ENCODE data around the gene PPARGC1A. TPM values are rescaled to one million over a fixed set of nuclear protein-coding genes. Genes with fewer than 3 reads are reported as not detected.

PPARGC1A gene
- total and polyA plus RNA-seq, 2 of the 13 experiments (the other 11 are each of a cell fraction or from before 2014, with no cell fraction given) = 20.7 to 37.3 TPM

- H3K4me3 ChIP-seq (replicated peaks in 1 of 3; ENCODE audit: insufficient read depth in 1 of 3, low read depth in 2 of 3, low read length in 3 of 3) = no peak overlapping the region
- ChIA-PET POLR2A (interaction anchor here (1.3 to 1.9 kb wide), 2 partner anchors 10 to 18 kb away, joined by 4 to 7 read pairs; partner anchors contain the start of gene PPARGC1A), CTCF (ENCODE audit: low intra/inter-chr PET ratio, low total read pairs) (no interaction called here)
- no peaks in the 10 kb centered on the region for H3K9me3 ChIP-seq (ENCODE audit: low read length)
- H3K9ac ChIP-seq (ENCODE audit: insufficient read depth, low read depth, low read length) = no peak overlapping the region
- H3K36me3 ChIP-seq (replicated peaks in 1 of 2; ENCODE audit: control insufficient read depth in 1 of 2, insufficient read depth in 2 of 2, low read length in 2 of 2) = peaks cover 4 to 35% of the 10 kb centered on the region in 2 experiments
- H2AFZ ChIP-seq (ENCODE audit: low read length) = no peak overlapping the region
- peaks cover 94% of the 10 kb centered on the region for H3K4me1 ChIP-seq (ENCODE audit: insufficient read depth, low read length)
- no peaks in the 10 kb centered on the region for H4K20me1 ChIP-seq (ENCODE audit: insufficient read depth, low read length)
- H3K27me3 ChIP-seq (ENCODE audit: control insufficient read depth in 1 of 2, insufficient read depth in 2 of 2, low read length in 2 of 2) = no peaks in the 10 kb centered on the region
- H3K79me2 ChIP-seq (ENCODE audit: insufficient read depth, low read length) = peaks cover 83% of the 10 kb centered on the region
- DNase-seq (ENCODE audit: low spot score) = no peak
- no peak overlapping the region for H3K27ac ChIP-seq (ENCODE audit: extremely low read length, insufficient read depth, low read length)
- WGBS (ENCODE audit: low lambda C conversion rate) = 94% methylated on average over 2 of the region's 2 CpGs
- no peak for FAIRE-seq
- in situ Hi-C loops (cut with HindIII; ENCODE audit: extremely low pct_ligation_motif_present, low pct_unique_long_range_greater_than_20kb) = no loop called here
- no peak for ATAC-seq
- H3K4me2 ChIP-seq (ENCODE audit: low read depth, low read length) = no peak overlapping the region
- no TSS peak for BruUV-seq (replicated peaks)
- intact Hi-C loops (cut with micrococcal nuclease; ENCODE audit: unreplicated experiment) = no loop called here
- TF ChIP-seq GRHL1 (CRISPR knock-in tag; conservative IDR thresholded peaks at IDR 0.05) (no peak), LBX2 (CRISPR knock-in tag; IDR thresholded peaks at IDR 0.05; ENCODE audit: borderline replicate concordance) (no peak), ELF3 (CRISPR knock-in tag; IDR thresholded peaks at IDR 0.05) (no peak), EP300 (IDR thresholded peaks at IDR 0.05; ENCODE audit: low read depth in 2 of 2, low read length in 2 of 2) (no peak), EP300 (CRISPR knock-in tag; IDR thresholded peaks at IDR 0.05; ENCODE audit: borderline replicate concordance) (no peak), ATF3 (CRISPR knock-in tag; IDR thresholded peaks at IDR 0.05) (no peak), ZNF841 (CRISPR knock-in tag; IDR thresholded peaks at IDR 0.05; ENCODE audit: borderline replicate concordance) (no peak), ZNF780A (CRISPR knock-in tag; IDR thresholded peaks at IDR 0.05) (no peak), RFX1 (IDR thresholded peaks at IDR 0.05) (no peak)
- TF ChIP-seq, protein P1, sequence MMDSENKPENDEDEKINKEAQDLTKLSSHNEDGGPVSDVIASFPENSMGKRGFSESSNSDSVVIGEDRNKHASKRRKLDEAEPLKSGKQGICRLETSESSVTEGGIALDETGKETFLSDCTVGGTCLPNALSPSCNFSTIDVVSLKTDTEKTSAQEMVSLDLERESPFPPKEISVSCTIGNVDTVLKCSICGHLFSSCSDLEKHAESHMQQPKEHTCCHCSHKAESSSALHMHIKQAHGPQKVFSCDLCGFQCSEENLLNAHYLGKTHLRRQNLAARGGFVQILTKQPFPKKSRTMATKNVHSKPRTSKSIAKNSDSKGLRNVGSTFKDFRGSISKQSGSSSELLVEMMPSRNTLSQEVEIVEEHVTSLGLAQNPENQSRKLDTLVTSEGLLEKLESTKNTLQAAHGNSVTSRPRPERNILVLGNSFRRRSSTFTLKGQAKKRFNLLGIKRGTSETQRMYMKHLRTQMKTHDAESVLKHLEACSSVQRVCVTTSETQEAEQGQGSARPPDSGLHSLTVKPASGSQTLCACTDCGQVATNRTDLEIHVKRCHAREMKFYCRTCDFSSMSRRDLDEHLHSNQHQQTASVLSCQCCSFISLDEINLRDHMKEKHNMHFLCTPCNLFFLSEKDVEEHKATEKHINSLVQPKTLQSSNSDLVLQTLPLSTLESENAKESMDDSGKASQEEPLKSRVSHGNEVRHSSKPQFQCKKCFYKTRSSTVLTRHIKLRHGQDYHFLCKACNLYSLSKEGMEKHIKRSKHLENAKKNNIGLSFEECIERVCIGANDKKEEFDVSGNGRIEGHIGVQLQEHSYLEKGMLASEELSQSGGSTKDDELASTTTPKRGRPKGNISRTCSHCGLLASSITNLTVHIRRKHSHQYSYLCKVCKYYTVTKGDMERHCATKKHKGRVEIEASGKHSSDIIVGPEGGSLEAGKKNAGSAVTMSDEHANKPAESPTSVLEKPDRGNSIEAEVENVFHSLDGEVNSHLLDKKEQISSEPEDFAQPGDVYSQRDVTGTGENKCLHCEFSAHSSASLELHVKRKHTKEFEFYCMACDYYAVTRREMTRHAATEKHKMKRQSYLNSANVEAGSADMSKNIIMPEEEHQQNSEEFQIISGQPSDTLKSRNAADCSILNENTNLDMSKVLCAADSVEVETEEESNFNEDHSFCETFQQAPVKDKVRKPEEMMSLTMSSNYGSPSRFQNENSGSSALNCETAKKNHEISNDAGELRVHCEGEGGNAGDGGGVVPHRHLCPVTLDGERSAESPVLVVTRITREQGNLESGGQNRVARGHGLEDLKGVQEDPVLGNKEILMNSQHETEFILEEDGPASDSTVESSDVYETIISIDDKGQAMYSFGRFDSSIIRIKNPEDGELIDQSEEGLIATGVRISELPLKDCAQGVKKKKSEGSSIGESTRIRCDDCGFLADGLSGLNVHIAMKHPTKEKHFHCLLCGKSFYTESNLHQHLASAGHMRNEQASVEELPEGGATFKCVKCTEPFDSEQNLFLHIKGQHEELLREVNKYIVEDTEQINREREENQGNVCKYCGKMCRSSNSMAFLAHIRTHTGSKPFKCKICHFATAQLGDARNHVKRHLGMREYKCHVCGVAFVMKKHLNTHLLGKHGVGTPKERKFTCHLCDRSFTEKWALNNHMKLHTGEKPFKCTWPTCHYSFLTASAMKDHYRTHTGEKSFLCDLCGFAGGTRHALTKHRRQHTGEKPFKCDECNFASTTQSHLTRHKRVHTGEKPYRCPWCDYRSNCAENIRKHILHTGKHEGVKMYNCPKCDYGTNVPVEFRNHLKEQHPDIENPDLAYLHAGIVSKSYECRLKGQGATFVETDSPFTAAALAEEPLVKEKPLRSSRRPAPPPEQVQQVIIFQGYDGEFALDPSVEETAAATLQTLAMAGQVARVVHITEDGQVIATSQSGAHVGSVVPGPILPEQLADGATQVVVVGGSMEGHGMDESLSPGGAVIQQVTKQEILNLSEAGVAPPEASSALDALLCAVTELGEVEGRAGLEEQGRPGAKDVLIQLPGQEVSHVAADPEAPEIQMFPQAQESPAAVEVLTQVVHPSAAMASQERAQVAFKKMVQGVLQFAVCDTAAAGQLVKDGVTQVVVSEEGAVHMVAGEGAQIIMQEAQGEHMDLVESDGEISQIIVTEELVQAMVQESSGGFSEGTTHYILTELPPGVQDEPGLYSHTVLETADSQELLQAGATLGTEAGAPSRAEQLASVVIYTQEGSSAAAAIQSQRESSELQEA (CRISPR knock-in tag; IDR thresholded peaks at IDR 0.05; ENCODE audit: not compliant biosample characterization) = no peak
- TF ChIP-seq, protein P2, sequence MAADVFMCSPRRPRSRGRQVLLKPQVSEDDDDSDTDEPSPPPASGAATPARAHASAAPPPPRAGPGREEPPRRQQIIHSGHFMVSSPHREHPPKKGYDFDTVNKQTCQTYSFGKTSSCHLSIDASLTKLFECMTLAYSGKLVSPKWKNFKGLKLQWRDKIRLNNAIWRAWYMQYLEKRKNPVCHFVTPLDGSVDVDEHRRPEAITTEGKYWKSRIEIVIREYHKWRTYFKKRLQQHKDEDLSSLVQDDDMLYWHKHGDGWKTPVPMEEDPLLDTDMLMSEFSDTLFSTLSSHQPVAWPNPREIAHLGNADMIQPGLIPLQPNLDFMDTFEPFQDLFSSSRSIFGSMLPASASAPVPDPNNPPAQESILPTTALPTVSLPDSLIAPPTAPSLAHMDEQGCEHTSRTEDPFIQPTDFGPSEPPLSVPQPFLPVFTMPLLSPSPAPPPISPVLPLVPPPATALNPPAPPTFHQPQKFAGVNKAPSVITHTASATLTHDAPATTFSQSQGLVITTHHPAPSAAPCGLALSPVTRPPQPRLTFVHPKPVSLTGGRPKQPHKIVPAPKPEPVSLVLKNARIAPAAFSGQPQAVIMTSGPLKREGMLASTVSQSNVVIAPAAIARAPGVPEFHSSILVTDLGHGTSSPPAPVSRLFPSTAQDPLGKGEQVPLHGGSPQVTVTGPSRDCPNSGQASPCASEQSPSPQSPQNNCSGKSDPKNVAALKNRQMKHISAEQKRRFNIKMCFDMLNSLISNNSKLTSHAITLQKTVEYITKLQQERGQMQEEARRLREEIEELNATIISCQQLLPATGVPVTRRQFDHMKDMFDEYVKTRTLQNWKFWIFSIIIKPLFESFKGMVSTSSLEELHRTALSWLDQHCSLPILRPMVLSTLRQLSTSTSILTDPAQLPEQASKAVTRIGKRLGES (CRISPR knock-in tag; IDR thresholded peaks at IDR 0.05; ENCODE audit: borderline replicate concordance) = no peak
Observed at GRCh38 chr4:23871426-23871825, 18.4 kb downstream of the PPARGC1A start.

Measured in HepG2 (cell line).